Epithelial cell of proximal tubule (primary cell): ENCODE results near the gene ADCY2. TPM values are rescaled to one million over a fixed set of nuclear protein-coding genes. Genes with fewer than 3 reads are reported as not detected.

ENCODE experiments used
- DNase-seq: peaks from one replicate; pipeline ENCODE4 v3.0.0-alpha.2; 2011; ENCODE audit warnings: low read depth
- H3K4me3 ChIP-seq: 2 replicates; pipeline ENCODE4 v1.5.1; 2011; ENCODE audit warnings: low read depth, mild to moderate bottlenecking, low read length
- total RNA-seq: library from RNA; depleted of rRNA; stranded (reverse); fragments of >200 nt; gene quantifications from 2 replicates; pipeline ENCODE4 v1.2.3, GENCODE V29; 2015
- TF ChIP-seq, protein P1 (sequence below): conservative IDR thresholded peaks from 2 replicates; pipeline ENCODE4 v1.5.1; 2012; ENCODE audit warnings: low read depth, mild to moderate bottlenecking, low read length

The ADCY2 gene
- total RNA-seq, 1 donor from 2014 or later, result 0.12 TPM

DNA sequence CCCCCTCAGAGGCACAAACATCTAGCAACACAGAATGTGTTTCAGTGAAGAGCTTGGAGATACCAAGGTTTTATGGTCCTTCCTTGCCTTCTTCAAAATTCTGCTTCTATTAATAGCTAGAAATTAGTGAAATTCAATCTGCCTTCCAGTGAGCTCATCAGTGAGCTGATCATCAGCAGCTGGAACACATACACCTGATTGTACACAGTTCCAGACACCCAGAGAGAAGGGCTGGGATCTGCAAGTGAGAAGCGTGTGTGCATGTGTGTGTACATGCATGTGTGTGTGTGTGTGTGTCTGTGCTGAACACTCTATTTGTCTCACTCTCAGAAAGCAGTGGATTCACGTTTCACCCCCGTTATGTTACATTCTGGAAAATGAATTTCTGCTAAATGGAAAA, 426.5 kb downstream of the ADCY2 start:
- TF ChIP-seq, protein P1, sequence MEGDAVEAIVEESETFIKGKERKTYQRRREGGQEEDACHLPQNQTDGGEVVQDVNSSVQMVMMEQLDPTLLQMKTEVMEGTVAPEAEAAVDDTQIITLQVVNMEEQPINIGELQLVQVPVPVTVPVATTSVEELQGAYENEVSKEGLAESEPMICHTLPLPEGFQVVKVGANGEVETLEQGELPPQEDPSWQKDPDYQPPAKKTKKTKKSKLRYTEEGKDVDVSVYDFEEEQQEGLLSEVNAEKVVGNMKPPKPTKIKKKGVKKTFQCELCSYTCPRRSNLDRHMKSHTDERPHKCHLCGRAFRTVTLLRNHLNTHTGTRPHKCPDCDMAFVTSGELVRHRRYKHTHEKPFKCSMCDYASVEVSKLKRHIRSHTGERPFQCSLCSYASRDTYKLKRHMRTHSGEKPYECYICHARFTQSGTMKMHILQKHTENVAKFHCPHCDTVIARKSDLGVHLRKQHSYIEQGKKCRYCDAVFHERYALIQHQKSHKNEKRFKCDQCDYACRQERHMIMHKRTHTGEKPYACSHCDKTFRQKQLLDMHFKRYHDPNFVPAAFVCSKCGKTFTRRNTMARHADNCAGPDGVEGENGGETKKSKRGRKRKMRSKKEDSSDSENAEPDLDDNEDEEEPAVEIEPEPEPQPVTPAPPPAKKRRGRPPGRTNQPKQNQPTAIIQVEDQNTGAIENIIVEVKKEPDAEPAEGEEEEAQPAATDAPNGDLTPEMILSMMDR, result no peak
- no peak for DNase-seq
- H3K4me3 ChIP-seq, result no peak overlapping the region

DNA sequence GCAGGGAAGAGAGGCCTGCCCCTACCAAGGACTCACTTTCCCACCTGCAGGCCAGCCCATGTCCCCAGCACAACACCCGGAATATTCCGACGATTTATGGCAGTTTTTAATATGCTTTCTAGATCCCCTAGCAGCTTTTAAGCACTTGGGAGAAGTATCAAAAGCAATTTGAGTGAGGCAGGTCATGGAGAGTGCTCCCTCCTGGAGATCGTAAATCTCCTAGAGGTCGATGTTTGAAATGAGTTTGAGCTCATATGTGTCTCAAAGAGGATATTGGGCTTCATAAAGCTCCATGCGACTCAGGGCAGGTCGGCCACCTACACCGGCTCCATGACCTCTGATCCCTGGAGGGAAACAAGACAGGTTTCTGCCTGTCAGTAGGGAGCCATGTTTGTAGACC, 427.7 kb downstream of the ADCY2 start:
- no peak for DNase-seq
- TF ChIP-seq, protein P1, result no peak
- no peak overlapping the region for H3K4me3 ChIP-seq

DNA sequence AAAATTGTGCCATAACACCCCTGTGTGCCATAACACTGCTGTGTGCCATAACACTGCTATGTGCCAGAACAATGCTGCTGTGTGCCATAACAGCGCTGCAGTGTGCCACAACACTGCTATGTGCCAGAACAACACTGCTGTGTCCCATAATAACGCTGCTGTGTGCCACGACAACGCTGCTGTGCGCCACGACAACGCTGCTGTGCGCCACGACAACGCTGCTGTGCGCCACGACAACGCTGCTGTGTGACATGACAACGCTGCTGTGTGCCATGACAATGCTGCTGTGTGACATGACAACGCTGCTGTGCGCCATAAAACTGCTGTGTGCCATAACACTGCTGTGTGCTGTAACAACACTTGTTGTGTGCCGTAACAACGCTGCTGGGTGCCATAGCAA, 429.1 kb downstream of the ADCY2 start:
- TF ChIP-seq, protein P1, result no peak
- no peak for DNase-seq
- H3K4me3 ChIP-seq, result no peak overlapping the region

DNA sequence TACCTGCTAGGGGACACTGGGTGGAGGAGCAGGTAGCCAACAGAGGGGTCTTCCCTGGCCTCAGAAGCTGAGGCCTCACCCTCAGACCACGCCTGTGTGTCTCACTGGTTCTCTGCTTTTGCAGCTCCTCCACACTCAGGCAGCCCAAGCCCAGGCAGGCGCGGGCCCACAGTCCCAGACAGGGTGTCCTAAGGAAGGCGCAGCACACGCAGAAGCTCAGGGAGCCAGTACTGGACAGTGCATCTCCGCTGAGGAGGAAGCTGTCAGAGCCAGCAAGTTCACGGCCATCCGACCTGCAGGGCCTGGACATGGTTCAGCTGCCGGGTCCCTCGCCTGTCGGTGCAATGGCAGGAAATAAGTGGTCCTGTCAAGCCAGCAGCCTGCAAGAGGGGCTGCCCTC, 429.7 kb downstream of the ADCY2 start:
- TF ChIP-seq, protein P1, result no peak
- H3K4me3 ChIP-seq, result no peak overlapping the region
- DNase-seq, result no peak

DNA sequence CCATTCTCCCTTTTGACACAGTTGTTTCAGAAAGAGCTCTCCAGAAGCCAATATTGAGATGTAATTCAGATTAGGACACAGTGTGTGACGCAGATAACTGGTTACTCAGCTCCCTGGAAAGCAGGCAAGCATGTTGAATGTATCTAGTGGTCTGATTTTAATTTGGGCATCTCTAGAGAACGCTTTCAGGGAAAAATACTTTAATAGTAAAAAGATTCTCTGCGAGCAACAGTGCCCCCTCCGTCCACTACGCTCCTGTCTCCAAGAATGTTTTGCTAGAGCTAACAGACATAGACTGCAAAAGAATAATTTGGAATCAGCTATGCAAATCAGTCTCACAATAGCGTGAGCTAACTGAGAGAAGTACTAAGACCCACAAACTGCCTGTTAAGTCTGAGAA, 431.7 kb downstream of the ADCY2 start:
- H3K4me3 ChIP-seq, result no peak overlapping the region
- no peak for DNase-seq
- TF ChIP-seq, protein P1, result peak; percentile 20

DNA sequence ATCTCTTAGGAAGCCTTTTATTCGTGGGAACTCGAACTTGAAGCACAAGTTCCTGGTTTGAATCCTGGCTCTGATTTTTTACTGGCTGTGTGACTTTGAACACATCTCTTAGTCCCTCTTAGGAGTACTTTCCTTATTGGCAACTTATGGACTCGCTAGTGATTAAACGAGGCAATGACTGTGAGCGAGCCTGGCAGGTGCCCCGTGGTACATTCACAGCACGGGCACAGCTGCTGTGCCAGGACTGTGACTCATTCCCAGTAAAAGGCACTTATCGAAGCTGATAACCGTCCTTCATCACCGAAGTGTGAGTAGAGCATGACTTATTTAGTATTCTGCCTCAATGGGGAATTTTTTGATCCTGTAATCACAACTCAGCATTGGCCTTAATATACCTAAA, 432.3 kb downstream of the ADCY2 start:
- DNase-seq, result no peak
- no peak overlapping the region for H3K4me3 ChIP-seq
- TF ChIP-seq, protein P1, result no peak

DNA sequence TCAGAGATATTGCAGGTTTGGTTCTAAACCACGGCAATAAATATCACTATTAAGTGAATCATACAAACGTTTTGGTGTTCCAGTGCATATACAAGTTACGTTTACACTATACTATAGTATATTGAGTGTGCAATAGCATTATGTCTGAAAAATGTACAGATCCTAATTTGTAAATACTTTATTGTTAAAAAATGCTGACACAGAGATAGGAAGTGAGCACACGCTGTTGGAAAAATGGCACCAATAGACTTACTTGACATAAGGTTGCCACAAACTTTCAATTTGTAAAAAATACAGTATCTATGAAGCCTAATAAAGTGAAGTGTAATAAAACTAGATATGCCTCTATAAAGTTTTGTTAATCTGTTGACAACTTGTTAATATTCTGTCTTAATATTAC, 439.0 kb downstream of the ADCY2 start:
- TF ChIP-seq, protein P1, result no peak
- no peak for DNase-seq
- H3K4me3 ChIP-seq, result no peak overlapping the region
